Globus pallidus (tissue), 1 donor: Measurements from ENCODE around the gene GET4.
A peak's percentile ranks its signal among the peaks of the same experiment; 100 is the strongest.
"Not testable (repeated sequence)": the region's sequence is repeated elsewhere in the genome, so short reads cannot be mapped to it uniquely, and the experiment has no call there.

ENCODE experiments used
- DNase-seq: peaks from one replicate; pipeline ENCODE4 v3.0.0-alpha.2; 2015; ENCODE audit warnings: low spot score

GET4 gene

GRCh38 chr7:900331-901040 lies 24.1 kb downstream of the GET4 start:
- no peak for DNase-seq

- no peak for DNase-seq
These were observed 24.7 kb downstream of the GET4 start for GRCh38 chr7:901041-901387.

- peak; percentile 85 for DNase-seq
These were observed 25.2 kb downstream of the GET4 start for GRCh38 chr7:901388-902154.

GRCh38 chr7:902996-903395 lies 26.6 kb downstream of the GET4 start:
- no peak for DNase-seq

GRCh38 chr7:903921-904755 lies 27.8 kb downstream of the GET4 start:
- DNase-seq = no peak

GRCh38 chr7:904847-905246 lies 28.5 kb downstream of the GET4 start:
- DNase-seq = no peak

- no peak for DNase-seq
These were observed 30.4 kb downstream of the GET4 start for GRCh38 chr7:906776-907157.

GRCh38 chr7:907158-907980 lies 31.0 kb downstream of the GET4 start:
- no peak for DNase-seq

GRCh38 chr7:908159-908581 lies 31.8 kb downstream of the GET4 start:
- DNase-seq = no peak

GRCh38 chr7:908591-909357 lies 32.4 kb downstream of the GET4 start:
- DNase-seq = not testable (repeated sequence)

GRCh38 chr7:909358-910329 lies 33.3 kb downstream of the GET4 start:
- peak; percentile 71 for DNase-seq

GRCh38 chr7:910441-910861 lies 34.1 kb downstream of the GET4 start:
- no peak for DNase-seq

GRCh38 chr7:910931-911431 lies 34.6 kb downstream of the GET4 start:
- DNase-seq = no peak

- peak; percentile 93 for DNase-seq
These were observed 35.6 kb downstream of the GET4 start for GRCh38 chr7:911791-912480.

GRCh38 chr7:913736-914520 lies 37.6 kb downstream of the GET4 start:
- DNase-seq = peak; percentile 84

- no peak for DNase-seq
These were observed 38.3 kb downstream of the GET4 start for GRCh38 chr7:914521-915194.
